ENCODE results near the gene RPA4.
"Not testable (repeated sequence)": the region's sequence is repeated elsewhere in the genome, so short reads cannot be mapped to it uniquely, and the experiment has no call there.

Gene RPA4, protein sequence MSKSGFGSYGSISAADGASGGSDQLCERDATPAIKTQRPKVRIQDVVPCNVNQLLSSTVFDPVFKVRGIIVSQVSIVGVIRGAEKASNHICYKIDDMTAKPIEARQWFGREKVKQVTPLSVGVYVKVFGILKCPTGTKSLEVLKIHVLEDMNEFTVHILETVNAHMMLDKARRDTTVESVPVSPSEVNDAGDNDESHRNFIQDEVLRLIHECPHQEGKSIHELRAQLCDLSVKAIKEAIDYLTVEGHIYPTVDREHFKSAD

DNA sequence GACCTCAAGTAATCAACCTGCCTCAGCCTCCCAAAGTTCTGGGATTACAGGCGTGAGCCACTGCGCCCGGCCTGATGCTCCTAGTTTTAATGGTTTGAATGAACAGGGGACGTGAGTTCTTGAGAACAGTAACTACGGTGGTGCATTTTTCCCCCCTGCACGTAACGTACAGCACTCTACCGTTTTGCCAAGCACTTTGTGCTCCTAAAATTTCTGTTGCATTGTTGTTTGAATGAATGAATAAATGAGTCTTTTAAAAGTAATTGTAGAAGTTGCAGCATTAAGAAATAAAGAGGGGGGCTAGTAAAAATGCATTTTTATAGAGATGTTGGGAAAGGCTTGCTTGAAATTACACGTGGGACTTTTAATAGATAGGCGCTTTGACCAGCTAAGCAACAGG, at the start of gene RPA4:
Gene RPA4 (plus strand): TSS at position 301 of the 400 bp plus-strand sequence. CDS start 403 bp downstream, outside the sequence.
- DNase-seq: no peak

DNA sequence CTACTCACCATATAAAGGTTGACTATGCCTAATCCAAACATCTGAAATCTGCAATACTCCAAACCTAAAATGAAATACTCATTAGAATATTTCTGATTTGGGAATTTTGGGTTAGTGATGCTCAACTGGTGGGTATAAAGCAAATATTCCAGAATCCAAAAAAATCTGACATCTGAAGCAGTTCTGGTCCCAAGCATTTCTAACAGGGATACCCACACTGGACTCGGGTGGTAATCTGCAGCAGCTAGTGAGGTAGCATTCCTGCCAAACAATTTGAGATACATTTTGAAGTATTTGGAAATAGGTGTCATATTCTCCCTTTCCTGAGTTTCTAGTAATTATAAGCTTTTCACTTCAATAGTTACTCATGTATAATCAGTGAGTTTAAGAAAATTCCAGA, 49.6 kb upstream of the RPA4 start:
- DNase-seq: no peak

DNA sequence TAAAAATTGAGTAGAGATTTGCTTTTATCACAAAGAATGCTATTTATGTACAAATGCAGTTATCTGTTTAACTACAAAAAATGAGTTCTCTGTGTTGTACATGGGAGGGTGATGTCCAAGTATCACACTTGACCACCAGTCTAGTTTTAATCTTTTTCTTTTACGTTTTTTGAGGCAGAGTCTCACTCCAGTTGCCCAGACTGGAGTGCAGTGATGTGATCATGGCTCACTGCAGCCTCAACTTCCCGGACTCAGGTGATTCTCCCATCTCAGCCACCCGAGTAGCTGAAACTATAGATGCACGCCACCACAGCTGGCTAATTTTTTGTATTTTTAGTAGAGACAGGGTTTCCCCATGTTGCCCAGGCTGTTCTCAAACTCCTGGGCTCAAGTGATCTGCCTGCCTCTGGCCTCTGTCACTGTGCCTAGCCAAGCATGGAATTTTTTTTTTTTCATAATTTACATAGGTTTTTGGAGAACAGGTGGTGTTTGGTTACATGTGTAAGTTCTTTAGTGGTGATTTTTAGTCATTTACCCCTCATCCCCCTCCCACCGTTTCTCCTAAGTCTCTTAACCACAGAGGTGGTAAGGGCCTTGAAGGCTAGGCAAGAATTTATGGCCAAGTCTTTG, 47.9 kb upstream of the RPA4 start:
- DNase-seq: no peak

DNA sequence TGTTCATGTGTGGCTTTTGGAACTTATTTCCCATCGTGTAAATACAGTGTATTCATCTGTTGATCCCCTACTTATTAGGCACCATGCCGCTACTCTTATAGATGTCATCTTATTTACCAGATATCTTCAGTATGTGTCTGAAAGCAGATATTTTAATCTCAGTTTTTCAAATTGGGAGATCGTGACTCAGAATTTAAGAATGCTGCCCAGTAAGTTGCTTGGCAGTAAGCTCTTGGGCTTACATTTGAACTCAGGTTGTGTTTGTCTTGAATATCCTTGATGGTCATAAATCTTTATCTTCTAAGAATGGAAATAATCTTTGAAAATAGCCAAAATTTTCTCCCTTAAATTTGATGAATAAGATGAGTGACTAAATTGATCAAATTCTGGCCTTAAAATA, 45.9 kb upstream of the RPA4 start:
- no peak for DNase-seq

DNA sequence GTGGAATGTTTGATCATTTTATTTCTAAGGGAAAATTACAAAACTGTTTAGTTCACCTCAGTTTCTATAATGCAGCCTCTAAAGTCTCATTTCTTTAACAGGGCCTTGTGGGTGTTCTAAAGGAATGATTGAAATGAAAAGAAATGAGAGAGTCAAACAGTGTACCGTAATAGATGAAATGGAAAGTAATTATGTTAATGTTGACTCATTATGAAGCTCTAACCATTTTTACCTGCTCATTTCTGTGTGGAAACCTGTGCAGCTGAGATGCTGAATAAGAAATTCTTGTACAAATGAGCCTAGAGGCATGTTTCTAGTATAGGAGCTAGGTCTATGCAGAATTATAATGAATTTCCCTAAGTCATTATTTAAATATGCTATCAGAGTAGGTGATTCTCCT, 45.2 kb upstream of the RPA4 start:
- DNase-seq: no peak

DNA sequence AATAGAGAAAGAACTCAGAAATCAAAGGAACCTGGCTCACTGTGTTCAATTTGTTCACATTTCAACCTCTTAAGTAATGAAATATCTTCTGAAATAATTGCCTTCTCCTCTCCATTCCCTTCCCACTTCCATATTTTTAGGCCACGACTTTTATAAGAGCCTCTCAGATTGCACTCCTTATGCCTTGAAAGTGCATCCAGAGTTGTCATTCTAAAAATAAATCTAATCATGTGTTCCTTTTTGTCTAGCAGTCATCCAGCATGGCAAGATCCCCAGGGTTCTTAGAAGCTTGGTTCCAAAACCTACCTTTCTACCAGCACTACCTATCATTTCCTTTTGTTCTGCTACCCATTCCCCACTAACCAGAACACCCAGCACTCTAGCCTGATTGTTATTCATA, 42.4 kb upstream of the RPA4 start:
- DNase-seq: no peak

DNA sequence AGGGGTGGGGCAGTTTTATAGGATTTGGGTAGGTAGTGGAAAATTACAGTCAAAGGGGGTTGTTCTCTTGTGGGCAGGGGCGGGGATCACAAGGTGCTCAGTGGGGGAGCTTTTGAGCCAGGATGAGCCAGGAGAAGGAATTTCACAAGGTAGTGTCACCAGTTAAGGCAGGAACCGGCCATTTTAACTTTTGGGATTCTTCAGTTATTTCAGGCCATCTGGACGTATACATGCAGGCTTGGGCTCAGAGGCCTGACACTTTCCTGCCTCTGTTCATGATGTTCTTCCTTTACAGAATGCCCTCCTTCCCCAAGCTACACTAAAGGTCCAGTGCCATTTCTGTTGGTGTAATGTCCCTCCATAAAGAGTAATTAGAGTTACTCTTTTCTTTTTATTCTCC, 41.8 kb upstream of the RPA4 start:
- DNase-seq: not testable (repeated sequence)

DNA sequence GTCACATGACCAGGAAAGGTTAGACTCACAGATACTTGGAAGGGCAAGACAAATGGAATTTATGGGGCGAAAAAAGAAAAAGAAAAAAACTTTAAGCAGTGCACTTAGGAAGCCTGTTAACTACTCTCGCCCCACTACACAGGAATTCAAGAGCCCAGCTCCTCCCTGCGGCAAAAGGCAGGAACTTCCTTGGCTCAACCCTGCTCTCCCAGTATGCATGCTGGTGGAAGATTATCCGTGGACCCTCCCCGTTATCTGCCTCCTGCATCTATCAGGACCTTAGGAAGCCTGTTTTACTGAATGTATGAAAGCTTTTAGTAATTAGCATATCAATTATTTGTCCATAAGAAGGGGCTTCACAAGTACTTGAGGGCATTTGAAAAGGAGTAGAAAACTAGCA, 40.1 kb upstream of the RPA4 start:
- DNase-seq: no peak

DNA sequence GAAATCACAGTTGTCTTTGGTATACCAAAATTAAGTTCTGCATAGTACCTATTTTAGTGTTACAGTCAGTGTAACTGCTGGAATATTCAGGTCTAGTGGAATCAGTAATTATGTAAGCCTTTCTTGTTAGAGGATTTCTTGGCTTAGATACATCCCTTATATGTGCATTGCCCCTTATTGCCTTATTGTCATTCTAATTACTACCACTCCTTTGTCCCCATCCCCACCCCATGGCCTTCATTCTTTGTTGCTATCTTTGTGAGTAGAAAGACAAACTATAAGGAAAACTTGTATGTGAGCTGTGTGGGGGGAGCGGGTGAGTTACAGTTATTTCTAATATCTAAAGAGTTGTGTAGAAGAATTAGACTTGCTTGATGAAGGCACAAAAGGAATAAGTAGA, 36.9 kb upstream of the RPA4 start:
- no peak for DNase-seq

DNA sequence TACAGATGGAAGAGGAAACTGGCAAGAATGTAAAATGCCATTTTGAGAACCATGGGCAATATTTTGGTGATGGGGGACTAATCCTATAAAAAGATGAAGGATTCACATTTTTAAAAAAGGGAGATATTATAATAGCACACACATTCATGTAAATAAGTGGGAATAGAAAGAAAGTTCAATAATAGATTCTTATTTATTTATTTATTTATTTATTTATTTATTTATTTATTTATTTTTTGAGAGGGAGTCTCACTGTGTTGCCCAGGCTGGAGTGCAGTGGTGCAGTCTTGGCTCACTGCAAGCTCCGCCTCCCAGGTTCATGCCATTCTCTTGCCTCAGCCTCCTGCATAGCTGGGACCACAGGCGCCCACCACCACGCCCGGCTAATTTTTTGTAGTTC, 24.3 kb upstream of the RPA4 start:
- DNase-seq: not testable (repeated sequence)

DNA sequence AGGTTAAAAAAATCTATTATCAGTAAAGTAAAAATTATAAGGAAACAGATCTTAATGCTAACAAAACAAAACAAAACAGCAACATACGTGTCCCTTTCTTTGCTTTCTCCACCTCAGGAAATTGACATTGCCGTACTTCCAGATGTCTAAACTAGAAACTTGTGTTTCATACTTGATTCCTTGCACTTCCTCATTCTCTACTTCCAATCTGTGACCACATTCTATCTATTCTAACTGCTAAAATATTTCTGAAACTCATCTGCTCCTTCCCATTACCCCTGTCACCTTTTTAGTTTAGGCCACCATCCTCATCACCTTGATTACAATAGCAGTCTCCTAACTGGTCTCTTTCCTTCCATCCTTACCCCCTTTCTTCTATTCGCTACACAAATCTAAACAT, 22.5 kb upstream of the RPA4 start:
- DNase-seq: no peak

DNA sequence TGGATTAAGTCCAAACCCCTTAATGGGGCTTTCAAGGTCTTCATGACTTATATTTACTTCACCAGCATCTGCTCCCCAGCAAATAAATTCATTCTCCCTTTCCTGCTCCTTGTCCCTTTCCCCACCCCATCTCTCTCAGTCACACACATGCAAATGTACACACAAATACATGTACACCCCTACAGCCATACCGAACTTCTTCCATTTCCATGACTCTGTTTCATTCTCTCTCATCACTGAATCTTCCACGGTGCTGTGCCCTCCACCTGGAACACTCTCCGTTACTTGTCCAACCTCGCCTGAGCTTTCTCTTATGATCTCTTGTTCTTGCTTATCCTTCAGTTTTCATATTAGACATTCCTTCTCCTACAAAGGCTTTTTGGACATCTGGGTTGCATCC, 22.0 kb upstream of the RPA4 start:
- no peak for DNase-seq

DNA sequence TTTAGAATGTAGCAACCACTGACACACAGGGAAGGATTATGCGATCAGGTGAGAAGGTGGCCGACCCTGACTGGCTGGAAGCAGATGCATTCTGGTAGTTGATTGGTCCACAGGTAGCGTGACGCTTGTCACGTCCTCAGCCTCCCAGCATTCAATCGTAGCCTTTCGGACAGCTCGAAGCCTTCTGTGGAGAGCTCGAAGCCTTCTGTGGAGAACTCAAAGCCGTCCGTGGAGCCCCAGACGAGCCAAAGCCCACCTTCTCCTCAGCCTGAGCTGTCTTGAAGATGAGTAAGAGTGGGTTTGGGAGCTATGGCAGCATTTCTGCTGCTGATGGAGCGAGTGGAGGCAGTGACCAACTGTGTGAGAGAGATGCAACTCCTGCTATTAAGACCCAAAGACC, 319 bp downstream of the RPA4 start:
- no peak for DNase-seq

DNA sequence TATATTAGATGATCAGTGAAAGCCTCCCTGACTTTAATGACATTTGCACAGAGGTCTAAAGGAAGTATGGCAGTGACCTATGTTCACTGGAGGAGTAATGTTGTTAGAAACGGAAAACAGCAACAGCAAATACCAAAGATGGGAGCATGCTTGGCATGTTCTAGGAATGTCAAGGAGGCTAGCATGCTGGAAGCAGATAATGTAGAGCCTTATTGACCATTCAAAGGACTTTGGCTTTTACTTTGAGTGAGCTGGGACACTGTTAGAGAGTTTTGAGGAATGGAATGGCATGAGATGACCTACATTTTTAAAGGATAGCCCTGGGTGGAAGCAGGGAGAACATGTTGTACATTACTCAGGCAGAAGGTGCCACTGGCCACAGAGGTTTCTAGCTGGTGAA, 6.0 kb downstream of the RPA4 start:
- no peak for DNase-seq

DNA sequence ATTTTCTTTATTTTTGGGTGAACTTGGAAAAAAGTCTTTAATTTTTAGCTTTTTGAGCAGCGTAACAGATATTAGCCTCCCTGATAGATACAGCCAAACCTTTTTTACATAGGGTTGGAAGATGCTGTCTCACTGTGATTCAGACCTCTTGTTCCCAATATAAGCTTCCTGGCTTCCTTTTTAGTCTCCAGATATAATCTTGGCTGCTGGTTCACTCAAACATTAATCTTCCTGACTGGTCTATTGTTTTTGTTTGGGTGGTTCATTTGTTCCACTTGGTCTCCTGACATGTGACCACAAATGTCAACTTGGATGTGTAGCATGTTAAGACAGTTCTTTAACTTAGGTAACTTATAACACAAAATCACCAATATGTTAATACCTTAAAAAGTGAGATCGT, 23.0 kb downstream of the RPA4 start:
- DNase-seq: no peak

DNA sequence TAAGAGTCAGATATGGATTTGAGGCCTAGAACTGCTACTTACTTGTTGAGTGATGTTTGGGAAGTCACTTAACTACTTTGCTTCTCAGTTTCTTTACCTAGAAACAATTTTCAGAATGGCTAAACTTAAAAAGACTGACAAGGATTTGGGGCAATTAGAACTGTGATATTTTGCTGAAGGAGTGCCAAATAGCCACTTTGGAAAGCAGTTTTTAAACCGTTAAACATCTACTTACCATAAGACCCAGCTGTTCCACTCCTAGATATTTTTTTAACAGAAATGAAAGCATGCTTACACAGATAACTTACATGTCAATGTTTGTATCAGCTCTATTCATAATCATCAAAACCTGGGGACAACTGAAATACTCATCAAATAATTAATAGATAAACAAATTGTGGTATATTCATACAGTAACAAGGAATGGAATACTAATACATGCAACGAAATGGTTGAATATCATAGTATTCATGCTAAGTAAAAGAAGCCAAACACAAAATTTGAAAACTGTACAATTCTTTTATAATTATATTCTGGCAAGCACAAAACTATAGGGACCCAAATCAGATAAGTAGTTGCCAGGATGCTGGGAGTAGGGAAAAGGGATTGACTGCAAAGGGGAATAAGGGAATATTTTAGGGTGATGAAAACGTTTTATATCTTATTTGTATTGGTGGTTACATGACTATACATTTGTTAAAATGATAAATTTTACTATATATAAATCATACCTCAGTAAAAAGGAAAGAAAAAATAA, 24.0 kb downstream of the RPA4 start:
- no peak for DNase-seq

DNA sequence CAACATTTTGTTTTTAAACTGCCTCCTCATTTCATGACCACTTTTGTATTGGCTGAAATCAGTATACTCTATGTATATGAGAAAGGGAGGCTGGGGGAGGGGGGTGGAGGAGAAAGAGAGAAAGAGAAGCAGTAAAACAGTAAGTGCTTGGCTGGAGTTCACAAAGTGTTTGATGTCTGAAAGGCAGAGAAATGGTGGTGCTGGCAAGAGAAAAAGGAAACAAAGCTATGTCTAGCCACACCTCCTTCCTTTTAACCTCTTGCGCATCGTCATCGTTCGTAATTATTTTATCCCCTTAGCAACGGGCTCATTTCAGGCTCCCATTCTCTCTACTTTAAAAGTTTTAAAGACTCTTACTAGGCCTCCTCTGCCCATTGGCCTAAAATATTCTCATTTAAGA, 25.6 kb downstream of the RPA4 start:
- no peak for DNase-seq

DNA sequence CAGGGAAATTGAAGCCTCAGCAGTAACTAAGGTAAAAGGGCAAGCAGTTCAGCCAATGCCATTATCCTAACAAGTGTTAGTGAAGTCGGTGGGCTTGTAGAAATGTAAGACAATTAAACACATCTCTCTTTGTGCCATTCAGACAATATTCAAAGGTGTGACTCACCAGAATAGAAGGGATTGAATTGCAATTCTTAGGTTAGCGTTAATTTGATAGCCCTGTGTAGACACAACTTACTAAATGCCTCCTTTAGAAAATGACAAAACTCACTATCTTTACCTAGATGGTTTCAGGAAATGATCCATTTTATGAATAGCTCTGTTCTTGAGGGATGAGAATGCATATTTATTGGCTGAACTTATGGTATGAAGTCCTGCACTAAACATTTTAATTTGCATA, 35.2 kb downstream of the RPA4 start:
- no peak for DNase-seq

DNA sequence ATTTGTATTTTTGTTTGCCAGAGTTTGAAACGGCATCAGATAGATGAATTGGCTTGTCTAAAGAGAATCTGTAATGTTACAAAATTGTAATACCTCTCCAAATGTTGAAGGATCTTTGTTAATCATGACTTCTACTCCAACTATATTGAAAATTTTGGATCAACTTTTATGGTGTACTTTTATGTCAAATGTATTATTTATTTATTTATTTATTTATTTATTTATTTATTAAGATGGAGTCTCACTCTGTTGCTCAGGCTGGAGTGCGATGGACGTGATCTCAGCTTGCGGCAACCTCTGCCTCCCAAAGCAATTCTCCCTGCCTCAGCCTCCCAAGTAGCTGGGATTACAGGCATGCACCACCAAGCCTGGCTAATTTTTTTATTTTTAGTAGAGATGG, 36.0 kb downstream of the RPA4 start:
- no peak for DNase-seq

DNA sequence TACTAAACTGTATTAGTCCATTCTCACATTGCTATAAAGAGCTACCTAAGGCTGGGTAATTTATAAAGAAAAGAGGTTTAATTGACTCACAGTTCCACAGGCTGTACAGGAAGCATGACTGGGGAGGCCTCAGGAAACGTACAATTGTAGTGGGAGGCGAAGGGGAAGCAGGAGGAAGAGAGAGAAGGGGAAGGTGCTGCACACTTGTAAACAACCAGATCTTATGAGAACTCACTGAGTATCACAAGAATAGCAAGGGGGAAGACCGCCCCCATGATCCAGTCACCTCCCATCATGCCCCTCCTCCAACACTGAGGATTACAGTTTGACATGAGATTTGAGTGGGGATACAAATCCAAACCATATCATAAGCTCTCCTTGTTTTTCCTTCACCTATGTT, 40.9 kb downstream of the RPA4 start:
- no peak for DNase-seq

DNA sequence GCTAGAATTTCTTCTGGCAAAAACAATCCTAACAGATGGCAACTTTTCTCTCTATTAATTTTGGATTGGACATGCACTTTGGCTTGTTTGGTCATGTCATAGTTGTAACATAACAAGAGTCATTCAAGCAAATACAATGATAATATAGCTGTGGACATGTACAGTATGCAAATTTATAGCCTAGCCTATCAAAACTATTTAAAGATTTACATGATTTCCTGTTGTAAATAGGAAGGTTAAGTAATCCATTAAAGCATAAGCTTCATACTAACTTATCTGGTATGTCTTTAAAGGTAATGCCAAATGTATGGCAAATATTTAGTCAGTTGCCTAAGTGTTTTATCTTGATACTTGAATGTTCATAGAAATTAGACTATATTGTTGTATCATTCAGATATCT, 45.3 kb downstream of the RPA4 start:
- no peak for DNase-seq

Data from hippocampal formation (tissue), 2 donors.